ENCODE measurements around the gene URB2. TPM values are rescaled to one million over a fixed set of nuclear protein-coding genes. Genes with fewer than 3 reads are reported as not detected.

Gene URB2
- total RNA-seq, 8 experiments from 2014 or later = 7.4 to 20.0 (median 10.0) TPM

Other genes starting within 250 kb of the URB2 start
- under 1 TPM in 6 of 8 experiments, not detected in 2; 0.11 to 0.81 (median 0.44) TPM for gene ACTA1, start 192.2 kb upstream of the URB2 start, total RNA-seq
- gene NUP133, start 117.9 kb upstream of the URB2 start, total RNA-seq = 10 to 100 TPM; 19.2 to 53.7 (median 35.8) TPM
- gene ABCB10, start 67.5 kb upstream of the URB2 start, total RNA-seq = 10 to 100 TPM in 6 of 8 experiments, 1 to 10 TPM in 2; 7.1 to 15.1 (median 11.1) TPM
- 10 to 100 TPM; 12.2 to 34.3 (median 17.9) TPM for gene TAF5L, start 125 bp upstream of the URB2 start, total RNA-seq

Data from motor neuron (in vitro differentiated cells).